CD14-positive monocyte (primary cell): ENCODE measurements around the gene HPS5. TPM values are rescaled to one million over a fixed set of nuclear protein-coding genes. Genes with fewer than 3 reads are reported as not detected.

Experiments
- DNase-seq, 3 donors: peaks; one replicate each; pipeline ENCODE4 v3.0.0-alpha.2; 2011 to 2022
- H2AFZ ChIP-seq: 2 replicates; pipeline ENCODE4 v1.6.0; 2012; ENCODE audit warnings: mild to moderate bottlenecking, low read depth, low read length, inconsistent platforms; ENCODE audit not compliant: insufficient read depth, poor library complexity, severe bottlenecking
- H3K27ac ChIP-seq, 2 donors: 1 replicate in 1 of 2; 2 replicates in 1 of 2; pipeline ENCODE4 v1.5.1; 2012 to 2013; ENCODE audit warnings: low read length in 2 of 2, control low read depth in 1 of 2, inconsistent platforms in 1 of 2, low read depth in 1 of 2, mild to moderate bottlenecking in 1 of 2
- H3K27me3 ChIP-seq, 2 donors: one replicate each; pipeline versions ENCODE4 v1.6.0 to v1.6.1; 2011 to 2013; ENCODE audit warnings: low read length in 2 of 2; ENCODE audit not compliant: control insufficient read depth in 2 of 2, insufficient read depth in 2 of 2
- H3K36me3 ChIP-seq, 2 donors: replicated peaks in 1 of 2; 1 replicate in 1 of 2; 2 replicates in 1 of 2; pipeline versions ENCODE4 v1.5.1 to v1.6.1; 2012 to 2013; ENCODE audit warnings: low read length in 2 of 2, control low read depth in 1 of 2, inconsistent platforms in 1 of 2, mild to moderate bottlenecking in 1 of 2; ENCODE audit not compliant: insufficient read depth in 2 of 2, control insufficient read depth in 1 of 2
- H3K4me1 ChIP-seq, 2 donors: 1 replicate in 1 of 2; 2 replicates in 1 of 2; pipeline versions ENCODE4 v1.5.1 to v1.6.1; 2012 to 2013; ENCODE audit warnings: low read length in 2 of 2, control low read depth in 1 of 2, inconsistent platforms in 1 of 2, mild to moderate bottlenecking in 1 of 2, moderate library complexity in 1 of 2; ENCODE audit not compliant: insufficient read depth in 2 of 2, control insufficient read depth in 1 of 2
- H3K4me2 ChIP-seq: replicated peaks from 2 replicates; pipeline ENCODE3; 2012; ENCODE audit warnings: low read length, moderate library complexity, mild to moderate bottlenecking; ENCODE audit not compliant: poor library complexity, severe bottlenecking; ENCODE audit errors: extremely low read depth
- H3K4me3 ChIP-seq, 3 experiments: fragments of 200-600 bp in 1 of 3; sonication (generic) in 1 of 3; replicated peaks in 1 of 3; 1 replicate in 2 of 3; 2 replicates in 1 of 3; pipeline ENCODE4 v1.5.1; 2011 to 2013; ENCODE audit warnings: low read length in 3 of 3, mild to moderate bottlenecking in 3 of 3, control low read depth in 2 of 3, low read depth in 2 of 3, inconsistent platforms in 1 of 3, moderate library complexity in 1 of 3
- H3K79me2 ChIP-seq: 2 replicates; pipeline ENCODE4 v1.6.0; 2012; ENCODE audit warnings: mild to moderate bottlenecking, control low read depth, inconsistent platforms, low read length, moderate library complexity; ENCODE audit not compliant: insufficient read depth
- H3K9ac ChIP-seq: 2 replicates; pipeline ENCODE4 v1.6.0; 2017; ENCODE audit warnings: low read length, mild to moderate bottlenecking; ENCODE audit not compliant: insufficient read depth, poor library complexity, severe bottlenecking
- H3K9me3 ChIP-seq, 2 donors: replicated peaks in 1 of 2; 1 replicate in 1 of 2; 2 replicates in 1 of 2; pipeline versions ENCODE4 v1.5.1 to v1.6.1; 2012 to 2013; ENCODE audit warnings: low read length in 2 of 2, control low read depth in 1 of 2; ENCODE audit not compliant: control insufficient read depth in 1 of 2, insufficient read depth in 1 of 2
- H4K20me1 ChIP-seq: 2 replicates; pipeline ENCODE4 v1.6.0; 2012; ENCODE audit warnings: mild to moderate bottlenecking, low read length, control low read depth, moderate library complexity; ENCODE audit not compliant: insufficient read depth
- H3K27ac Mint-ChIP-seq, 7 donors: one replicate each; pipeline ENCODE4 v1.8.0; 2020; ENCODE audit warnings: mild to moderate bottlenecking in 7 of 7, mixed read lengths in 7 of 7, moderate library complexity in 6 of 7, inconsistent platforms in 2 of 7
- H3K27me3 Mint-ChIP-seq, 3 donors: one replicate each; pipeline ENCODE4 v1.8.0; 2021 to 2022; ENCODE audit warnings: low read depth in 3 of 3, mild to moderate bottlenecking in 3 of 3, mixed read lengths in 3 of 3, moderate library complexity in 3 of 3, inconsistent platforms in 1 of 3
- H3K36me3 Mint-ChIP-seq, 2 donors: one replicate each; pipeline ENCODE4 v1.8.0; 2020; ENCODE audit warnings: mixed read lengths in 2 of 2, inconsistent platforms in 1 of 2, mild to moderate bottlenecking in 1 of 2
- H3K4me1 Mint-ChIP-seq: one replicate; pipeline ENCODE4 v1.8.0; 2020; ENCODE audit warnings: mild to moderate bottlenecking, mixed read lengths
- H3K4me3 Mint-ChIP-seq, 2 donors: one replicate each; pipeline ENCODE4 v1.8.0; 2020; ENCODE audit warnings: mild to moderate bottlenecking in 2 of 2, mixed read lengths in 2 of 2, moderate library complexity in 1 of 2
- H3K9me3 Mint-ChIP-seq, 7 donors: one replicate each; pipeline ENCODE4 v1.8.0; 2020 to 2022; ENCODE audit warnings: mixed read lengths in 7 of 7, mild to moderate bottlenecking in 6 of 7, moderate library complexity in 6 of 7, inconsistent platforms in 2 of 7
- WGBS: methylation state at CpG from one replicate; pipeline ENCODE4 v1.1.5; 2013; ENCODE audit warnings: missing lambda C conversion rate; ENCODE audit not compliant: insufficient coverage; 5-methylcytosine and 5-hydroxymethylcytosine counted together
- intact Hi-C, 2 donors: fragments of 100-400 bp; cut with micrococcal nuclease; formaldehyde crosslinking; loops; one replicate each; pipeline versions ENCODE4 v1.15.0 to v1.15.1; 2023
- polyA plus RNA-seq, 3 donors: library from polyadenylated mRNA; depleted of rRNA in 1 of 3; unstranded in 2 of 3; stranded (reverse) in 1 of 3; fragments of 300-500 nt in 2 of 3; fragments of >200 nt in 1 of 3; fragmentation: Illumina TruSeq in 2 of 3; gene quantifications; 1 replicate in 2 of 3; 2 replicates in 1 of 3; pipeline ENCODE4 v1.2.3, GENCODE V29; 2012 to 2021
- TF ChIP-seq, protein P1 (sequence below): fragments of 200-600 bp; IDR thresholded peaks from one replicate; pipeline ENCODE4 v1.8.0; 2022; ENCODE audit warnings: antibody characterized with exemption, mild to moderate bottlenecking

The HPS5 gene
- polyA plus RNA-seq, 3 donors, result 11.4 to 17.7 (median 12.9) TPM

DNA sequence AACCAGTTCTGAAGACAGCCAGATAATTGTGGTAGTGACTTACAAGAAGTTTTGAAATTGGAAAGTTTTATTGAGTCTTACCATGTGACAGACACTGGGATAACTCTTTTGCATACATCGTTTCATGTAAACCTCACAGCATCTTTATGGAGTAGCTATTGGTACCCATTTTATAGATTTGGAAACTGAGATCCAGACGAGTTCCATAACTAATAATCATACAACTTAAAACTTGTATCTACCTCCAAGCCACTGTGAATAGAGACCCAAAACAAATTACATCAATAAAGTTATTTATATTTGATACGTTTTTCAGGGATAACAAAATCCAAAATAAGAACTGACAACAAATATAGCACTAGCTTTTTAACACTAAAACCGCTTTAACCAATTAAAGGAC lies 36.7 kb upstream of the HPS5 start:
- TF ChIP-seq, protein P1, sequence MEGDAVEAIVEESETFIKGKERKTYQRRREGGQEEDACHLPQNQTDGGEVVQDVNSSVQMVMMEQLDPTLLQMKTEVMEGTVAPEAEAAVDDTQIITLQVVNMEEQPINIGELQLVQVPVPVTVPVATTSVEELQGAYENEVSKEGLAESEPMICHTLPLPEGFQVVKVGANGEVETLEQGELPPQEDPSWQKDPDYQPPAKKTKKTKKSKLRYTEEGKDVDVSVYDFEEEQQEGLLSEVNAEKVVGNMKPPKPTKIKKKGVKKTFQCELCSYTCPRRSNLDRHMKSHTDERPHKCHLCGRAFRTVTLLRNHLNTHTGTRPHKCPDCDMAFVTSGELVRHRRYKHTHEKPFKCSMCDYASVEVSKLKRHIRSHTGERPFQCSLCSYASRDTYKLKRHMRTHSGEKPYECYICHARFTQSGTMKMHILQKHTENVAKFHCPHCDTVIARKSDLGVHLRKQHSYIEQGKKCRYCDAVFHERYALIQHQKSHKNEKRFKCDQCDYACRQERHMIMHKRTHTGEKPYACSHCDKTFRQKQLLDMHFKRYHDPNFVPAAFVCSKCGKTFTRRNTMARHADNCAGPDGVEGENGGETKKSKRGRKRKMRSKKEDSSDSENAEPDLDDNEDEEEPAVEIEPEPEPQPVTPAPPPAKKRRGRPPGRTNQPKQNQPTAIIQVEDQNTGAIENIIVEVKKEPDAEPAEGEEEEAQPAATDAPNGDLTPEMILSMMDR, result no peak
- Mint-ChIP-seq H3K27ac (no peak overlapping the region), H3K36me3 (peaks cover 69 to 86% of the 10 kb centered on the region in 2 donors), H3K4me3 (no peak overlapping the region), H3K4me1 (no peaks in the 10 kb centered on the region), H3K9me3 (no peaks in the 10 kb centered on the region), H3K27me3 (no peaks in the 10 kb centered on the region)
- no peaks in the 10 kb centered on the region for H3K79me2 ChIP-seq
- H3K4me1 ChIP-seq, result no peaks in the 10 kb centered on the region
- no peak overlapping the region for H3K27ac ChIP-seq
- WGBS, result no CpG with 5 or more reads among the region's 4 CpGs
- no peaks in the 10 kb centered on the region for H4K20me1 ChIP-seq
- H3K27me3 ChIP-seq, result no peaks in the 10 kb centered on the region
- H2AFZ ChIP-seq, result no peak overlapping the region
- H3K4me2 ChIP-seq, result no peak overlapping the region
- no peak for DNase-seq
- H3K36me3 ChIP-seq, result peaks cover 88 to 94% of the 10 kb centered on the region in 2 donors
- H3K4me3 ChIP-seq, result no peak overlapping the region
- H3K9me3 ChIP-seq, result no peaks in the 10 kb centered on the region
- no peak overlapping the region for H3K9ac ChIP-seq
- intact Hi-C loops, result no loop called here

DNA sequence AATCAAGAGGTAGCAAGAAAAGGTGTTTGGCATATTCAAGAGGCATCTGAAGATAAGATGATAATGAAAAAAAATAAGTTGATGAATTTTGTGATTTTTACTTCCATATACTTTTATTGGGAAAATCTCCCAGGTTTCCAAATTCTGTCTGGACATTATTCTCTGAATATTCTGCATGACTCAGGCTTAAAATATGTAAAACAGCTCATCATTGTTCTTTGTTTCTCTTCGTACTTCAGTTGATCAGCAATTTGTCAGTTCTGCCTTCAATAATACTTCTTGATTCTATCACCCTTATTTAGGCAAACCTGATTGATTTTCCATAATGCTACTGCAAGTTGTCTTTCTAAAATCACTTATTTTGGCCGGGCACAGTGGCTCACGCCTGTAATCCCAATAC lies 30.6 kb upstream of the HPS5 start:
- no peaks in the 10 kb centered on the region for H3K4me1 ChIP-seq
- no peak overlapping the region for H3K4me2 ChIP-seq
- DNase-seq, result no peak
- Mint-ChIP-seq H3K4me1 (no peaks in the 10 kb centered on the region), H3K27me3 (peaks cover 0 to 2% (median 0%) of the 10 kb centered on the region in 3 donors), H3K27ac (no peak overlapping the region), H3K36me3 (peaks cover 64 to 84% of the 10 kb centered on the region in 2 donors), H3K9me3 (no peaks in the 10 kb centered on the region), H3K4me3 (no peak overlapping the region)
- H3K27ac ChIP-seq, result no peak overlapping the region
- H3K9ac ChIP-seq, result no peak overlapping the region
- no peaks in the 10 kb centered on the region for H4K20me1 ChIP-seq
- no peaks in the 10 kb centered on the region for H3K9me3 ChIP-seq
- no peak overlapping the region for H3K4me3 ChIP-seq
- no peaks in the 10 kb centered on the region for H3K79me2 ChIP-seq
- TF ChIP-seq, protein P1, result no peak
- intact Hi-C loops, result no loop called here
- peaks cover 74 to 95% of the 10 kb centered on the region in 2 donors for H3K36me3 ChIP-seq
- no peaks in the 10 kb centered on the region for H3K27me3 ChIP-seq
- no peak overlapping the region for H2AFZ ChIP-seq
- WGBS, result 94% methylated on average over 3 of the region's 3 CpGs
